Natural killer cell (primary cell): ENCODE results near the gene TLE7. TPM values are rescaled to one million over a fixed set of nuclear protein-coding genes. Genes with fewer than 3 reads are reported as not detected.

Source experiments
- ATAC-seq, 3 donors: fragments of 150-1000 bp in 2 of 3; fragments of 200-7000 bp in 1 of 3; cut with Tn5 transposase; 1 replicate in 1 of 3; 2 replicates in 2 of 3; pipeline ENCODE4 v1.10.0; 2021; ENCODE audit warnings: mild to moderate bottlenecking in 2 of 3, moderate library complexity in 2 of 3
- DNase-seq, 2 donors: peaks; one replicate each; pipeline versions ENCODE4 v3.0.0 to v3.0.0-alpha.2; 2013 to 2021; ENCODE audit warnings: mixed read lengths in 1 of 2
- H3K27ac ChIP-seq: one replicate; pipeline ENCODE4 v1.5.1; 2013; ENCODE audit warnings: mild to moderate bottlenecking, low read length
- H3K27me3 ChIP-seq: one replicate; pipeline ENCODE4 v1.6.1; 2013; ENCODE audit warnings: low read length; ENCODE audit not compliant: control insufficient read depth, insufficient read depth
- H3K36me3 ChIP-seq: one replicate; pipeline ENCODE4 v1.6.1; 2013; ENCODE audit warnings: low read length; ENCODE audit not compliant: control insufficient read depth, insufficient read depth
- H3K4me1 ChIP-seq: one replicate; pipeline ENCODE4 v1.6.1; 2013; ENCODE audit warnings: low read length; ENCODE audit not compliant: control insufficient read depth, insufficient read depth
- H3K4me3 ChIP-seq: one replicate; pipeline ENCODE4 v1.5.1; 2013; ENCODE audit warnings: low read length
- H3K9me3 ChIP-seq: one replicate; pipeline ENCODE4 v1.6.1; 2013; ENCODE audit warnings: low read length; ENCODE audit not compliant: control insufficient read depth, insufficient read depth
- H3K27ac Mint-ChIP-seq, 2 donors: one replicate each; pipeline ENCODE4 v1.8.0; 2022; ENCODE audit warnings: mild to moderate bottlenecking in 2 of 2, mixed read lengths in 2 of 2, moderate library complexity in 1 of 2
- H3K27me3 Mint-ChIP-seq, 2 donors: one replicate each; pipeline ENCODE4 v1.8.0; 2022; ENCODE audit warnings: low read depth in 2 of 2, mixed read lengths in 2 of 2
- H3K36me3 Mint-ChIP-seq: one replicate; pipeline ENCODE4 v1.8.0; 2022; ENCODE audit warnings: mixed read lengths
- H3K4me1 Mint-ChIP-seq, 2 donors: one replicate each; pipeline ENCODE4 v1.8.0; 2022; ENCODE audit warnings: mixed read lengths in 2 of 2
- H3K4me3 Mint-ChIP-seq: one replicate; pipeline ENCODE4 v1.8.0; 2022; ENCODE audit warnings: mild to moderate bottlenecking, moderate library complexity, mixed read lengths
- H3K9me3 Mint-ChIP-seq, 2 donors: one replicate each; pipeline ENCODE4 v1.8.0; 2022; ENCODE audit warnings: mixed read lengths in 2 of 2
- WGBS: methylation state at CpG from one replicate; pipeline ENCODE4 v1.1.7; 2013; ENCODE audit warnings: missing lambda C conversion rate; ENCODE audit not compliant: insufficient coverage; 5-methylcytosine and 5-hydroxymethylcytosine counted together
- intact Hi-C: fragments of 100-400 bp; cut with micrococcal nuclease; formaldehyde crosslinking; loops from one replicate; pipeline ENCODE4 v1.14.2; 2022
- total RNA-seq, 4 donors: library from RNA; stranded (reverse); fragments of 120-200 nt in 1 of 4; gene quantifications; one replicate each; pipeline versions ENCODE4 v1.2.3 to v1.2.4, GENCODE V29; 2013 to 2022
- TF ChIP-seq, protein P1 (sequence below): fragments of 200-600 bp; IDR thresholded peaks from one replicate; pipeline ENCODE4 v1.8.0; 2022; ENCODE audit warnings: antibody characterized with exemption

The TLE7 gene
- total RNA-seq, 3 donors from 2014 or later (not counting 1 experiment from before 2014, with no cell fraction given) = not detected

DNA sequence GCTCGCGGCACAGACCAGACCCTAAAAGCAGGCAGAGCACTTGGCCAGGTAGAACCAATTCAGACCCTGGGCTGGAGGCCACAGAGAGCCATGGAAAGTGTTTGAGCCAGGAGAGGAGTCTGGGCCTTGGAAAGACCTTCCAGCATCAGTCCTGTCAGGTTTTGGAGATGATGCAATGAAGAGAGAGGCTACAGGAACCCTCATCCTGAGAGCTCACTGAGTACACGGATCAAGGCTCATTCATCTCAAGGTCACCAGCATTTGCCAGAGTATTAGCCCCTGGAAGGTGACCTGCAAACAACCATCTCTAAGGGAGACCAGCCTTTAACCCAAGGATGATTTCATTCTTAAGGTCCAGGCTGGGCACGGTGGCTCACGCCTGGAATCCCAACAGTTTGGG lies 27.8 kb downstream of the TLE7 start:
- peaks cover 33% of the 10 kb centered on the region in 2 donors for H3K27me3 Mint-ChIP-seq
- H3K4me1 Mint-ChIP-seq = peaks cover 0 to 9% of the 10 kb centered on the region in 2 donors
- H3K27ac Mint-ChIP-seq = no peak overlapping the region
- Histone ChIP-seq H3K27ac (no peak overlapping the region), H3K4me1 (peaks cover 5% of the 10 kb centered on the region), H3K4me3 (no peak overlapping the region), H3K27me3 (no peaks in the 10 kb centered on the region), H3K36me3 (no peaks in the 10 kb centered on the region), H3K9me3 (no peaks in the 10 kb centered on the region)
- no peaks in the 10 kb centered on the region for H3K9me3 Mint-ChIP-seq
- TF ChIP-seq, protein P1, sequence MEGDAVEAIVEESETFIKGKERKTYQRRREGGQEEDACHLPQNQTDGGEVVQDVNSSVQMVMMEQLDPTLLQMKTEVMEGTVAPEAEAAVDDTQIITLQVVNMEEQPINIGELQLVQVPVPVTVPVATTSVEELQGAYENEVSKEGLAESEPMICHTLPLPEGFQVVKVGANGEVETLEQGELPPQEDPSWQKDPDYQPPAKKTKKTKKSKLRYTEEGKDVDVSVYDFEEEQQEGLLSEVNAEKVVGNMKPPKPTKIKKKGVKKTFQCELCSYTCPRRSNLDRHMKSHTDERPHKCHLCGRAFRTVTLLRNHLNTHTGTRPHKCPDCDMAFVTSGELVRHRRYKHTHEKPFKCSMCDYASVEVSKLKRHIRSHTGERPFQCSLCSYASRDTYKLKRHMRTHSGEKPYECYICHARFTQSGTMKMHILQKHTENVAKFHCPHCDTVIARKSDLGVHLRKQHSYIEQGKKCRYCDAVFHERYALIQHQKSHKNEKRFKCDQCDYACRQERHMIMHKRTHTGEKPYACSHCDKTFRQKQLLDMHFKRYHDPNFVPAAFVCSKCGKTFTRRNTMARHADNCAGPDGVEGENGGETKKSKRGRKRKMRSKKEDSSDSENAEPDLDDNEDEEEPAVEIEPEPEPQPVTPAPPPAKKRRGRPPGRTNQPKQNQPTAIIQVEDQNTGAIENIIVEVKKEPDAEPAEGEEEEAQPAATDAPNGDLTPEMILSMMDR = no peak
- DNase-seq (no peak), ATAC-seq (no peak)
- intact Hi-C loops = loop anchor here (5.0 to 10.0 kb wide), 2 partner anchors 331 to 553 kb away; no protein-coding TSS in a partner anchor
- H3K36me3 Mint-ChIP-seq = no peaks in the 10 kb centered on the region
- no peak overlapping the region for H3K4me3 Mint-ChIP-seq
- 90% methylated on average over 5 of the region's 5 CpGs for WGBS

DNA sequence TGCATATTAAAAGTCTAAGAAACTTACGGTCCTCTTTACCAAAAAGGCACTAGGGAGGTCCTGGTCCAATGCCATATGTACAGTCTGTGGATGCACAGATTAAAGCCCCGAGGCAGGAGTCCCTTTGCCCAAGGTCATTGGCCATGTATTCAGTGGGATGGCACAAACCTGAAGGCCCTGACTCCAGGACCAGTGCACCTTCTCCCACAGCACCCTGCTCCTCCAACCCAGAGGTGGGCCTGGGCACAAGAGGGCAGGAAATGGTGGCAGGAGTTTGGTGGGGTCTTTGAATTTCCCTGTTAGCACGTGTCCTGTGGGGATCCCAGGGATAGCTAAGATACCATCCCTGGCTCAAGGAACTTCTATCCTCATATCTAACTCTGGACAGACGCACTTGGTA lies 28.5 kb downstream of the TLE7 start:
- ATAC-seq (no peak), DNase-seq (no peak)
- WGBS = 73% methylated on average over 4 of the region's 4 CpGs
- Histone ChIP-seq H3K27me3 (no peaks in the 10 kb centered on the region), H3K27ac (no peak overlapping the region), H3K9me3 (no peaks in the 10 kb centered on the region), H3K4me3 (no peak overlapping the region), H3K4me1 (peaks cover 5% of the 10 kb centered on the region), H3K36me3 (no peaks in the 10 kb centered on the region)
- TF ChIP-seq, protein P1 = no peak
- Mint-ChIP-seq H3K27ac (no peak overlapping the region), H3K9me3 (no peaks in the 10 kb centered on the region), H3K36me3 (no peaks in the 10 kb centered on the region), H3K4me3 (no peak overlapping the region), H3K4me1 (peaks cover 0 to 9% of the 10 kb centered on the region in 2 donors), H3K27me3 (peaks cover 34 to 36% of the 10 kb centered on the region in 2 donors)
- intact Hi-C loops = loop anchor here (2.0 to 10.0 kb wide), 3 partner anchors 85 to 554 kb away; no protein-coding TSS in a partner anchor

DNA sequence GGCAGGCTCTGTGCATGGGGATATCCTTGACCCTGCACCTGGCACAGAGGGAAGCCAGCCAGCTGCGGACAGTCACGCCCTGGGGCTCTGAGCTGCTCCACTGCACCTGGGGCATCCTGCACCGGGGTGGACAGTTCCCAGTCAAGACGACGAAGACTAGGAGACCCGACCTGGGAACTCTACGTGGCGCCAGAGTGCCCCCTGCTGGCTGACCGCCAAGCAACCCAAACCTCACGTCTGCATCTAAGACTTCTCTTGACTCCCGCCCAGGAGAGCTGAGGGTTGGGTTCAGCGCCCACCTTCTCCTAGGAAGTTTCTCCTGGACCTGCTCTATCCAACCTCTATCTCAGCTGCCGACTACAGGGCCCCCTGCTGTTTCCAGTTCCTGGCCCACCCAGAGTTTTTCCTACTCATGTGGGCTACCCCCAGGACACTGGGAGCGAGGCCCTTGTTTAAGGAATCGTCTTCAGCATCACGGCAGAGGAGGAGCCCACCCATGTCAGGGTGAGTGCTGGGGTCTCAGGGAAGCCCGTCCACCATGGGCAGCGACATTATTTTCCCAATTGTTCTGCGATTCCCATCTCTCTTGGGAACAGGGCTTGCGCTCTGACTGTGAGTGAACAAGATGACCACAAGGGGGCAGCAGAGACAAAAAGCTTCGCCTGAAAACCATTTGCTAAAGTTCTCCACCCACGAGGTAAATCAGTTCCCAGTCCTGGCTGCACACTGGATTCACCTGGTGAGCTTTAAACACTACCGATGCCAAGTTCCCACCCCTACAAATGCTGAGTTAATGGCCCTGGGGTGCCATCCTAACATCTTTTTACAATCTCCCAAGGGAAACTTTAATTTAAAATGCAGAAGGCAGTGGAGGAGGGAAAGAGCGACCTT lies 29.3 kb downstream of the TLE7 start:
- H3K4me3 Mint-ChIP-seq = no peak overlapping the region
- peak; percentile 53 to 78 (median 65) for ATAC-seq
- WGBS = 11% methylated on average over 24 of the region's 24 CpGs
- H3K27me3 ChIP-seq = no peaks in the 10 kb centered on the region
- intact Hi-C loops = loop anchor here (1.0 to 10.0 kb wide), 4 partner anchors 86 to 555 kb away; no protein-coding TSS in a partner anchor
- H3K36me3 Mint-ChIP-seq = no peaks in the 10 kb centered on the region
- no peaks in the 10 kb centered on the region for H3K9me3 ChIP-seq
- H3K4me1 ChIP-seq = peaks cover 5% of the 10 kb centered on the region
- H3K27me3 Mint-ChIP-seq = peaks cover 36% of the 10 kb centered on the region in 2 donors
- TF ChIP-seq, protein P1 = peak; percentile 95
- peak; percentile 49 to 83 for DNase-seq
- H3K4me1 Mint-ChIP-seq = peaks cover 0 to 9% of the 10 kb centered on the region in 2 donors
- no peak overlapping the region for H3K27ac Mint-ChIP-seq
- H3K36me3 ChIP-seq = no peaks in the 10 kb centered on the region
- H3K27ac ChIP-seq = no peak overlapping the region
- no peaks in the 10 kb centered on the region for H3K9me3 Mint-ChIP-seq
- no peak overlapping the region for H3K4me3 ChIP-seq
